D721Med (cell line): ENCODE results near the gene SBF2.

Source experiments
- DNase-seq: peaks from one replicate; pipeline ENCODE4 v3.0.0; 2011; ENCODE audit warnings: low spot score; ENCODE audit not compliant: insufficient read length
- FAIRE-seq: peaks from 2 replicates; lab custom pipeline; 2011; peaks lifted over from hg19 to GRCh38; lab: Jason Lieb, UNC
- CTCF ChIP-seq: IDR thresholded peaks from 2 replicates; pipeline ENCODE4 v1.5.1; 2012; ENCODE audit warnings: mild to moderate bottlenecking, control low read depth; ENCODE audit not compliant: insufficient read depth; ENCODE audit errors: missing control alignments

SBF2 gene

GRCh38 chr11:10293423-10294289 lies at the start of gene SBF2:
Gene SBF2 (minus strand): TSS chr11:10294219. CDS start chr11:10294069, 150 bp downstream.
- TF ChIP-seq CTCF, result no peak
- DNase-seq (peak; percentile 67), FAIRE-seq (no peak)

- no peak for DNase-seq
- no peak for FAIRE-seq
These were observed 44.3 kb upstream of the SBF2 start for GRCh38 chr11:10338287-10338686.

GRCh38 chr11:10333490-10333889 lies 39.5 kb upstream of the SBF2 start:
- TF ChIP-seq CTCF, result no peak
- FAIRE-seq (no peak), DNase-seq (no peak)

More at GRCh38 chr11:10338287-10338686, 44.3 kb upstream of the SBF2 start:
- TF ChIP-seq CTCF, result no peak

- DNase-seq (no peak), FAIRE-seq (peak; percentile 91)
- TF ChIP-seq CTCF, result no peak
These were observed 37.7 kb upstream of the SBF2 start for GRCh38 chr11:10331548-10332289.

GRCh38 chr11:10329935-10330334 lies 35.9 kb upstream of the SBF2 start:
- FAIRE-seq (no peak), DNase-seq (no peak)
- no peak for TF ChIP-seq CTCF

GRCh38 chr11:10329356-10329755 lies 35.3 kb upstream of the SBF2 start:
- TF ChIP-seq CTCF, result no peak
- FAIRE-seq, result no peak
- DNase-seq, result no peak
